H1 (cell line): ENCODE results near the gene CAMTA1. TPM values are rescaled to one million over a fixed set of nuclear protein-coding genes. Genes with fewer than 3 reads are reported as not detected.

Source experiments
- CTBP2 ChIP-seq: IDR thresholded peaks from 2 replicates; pipeline ENCODE4 v1.7.0; 2011; ENCODE audit warnings: borderline replicate concordance, mild to moderate bottlenecking, moderate library complexity, mixed read lengths, low read length; ENCODE audit not compliant: insufficient read depth, insufficient read length
- KDM1A ChIP-seq: fragments of 200-600, 300-600 bp; sonication (generic); IDR thresholded peaks from 2 replicates; pipeline ENCODE4 v1.7.1; 2016; ENCODE audit warnings: mild to moderate bottlenecking, low read length, borderline replicate concordance
- RAD21 ChIP-seq, 2 experiments: IDR thresholded peaks in 1 of 2; conservative IDR thresholded peaks in 1 of 2; 2 replicates each; pipeline ENCODE4 v1.6.1; 2011; ENCODE audit warnings: low read depth in 2 of 2, low read length in 2 of 2, improper control_type of control experiment in 1 of 2, inconsistent platforms in 1 of 2, mild to moderate bottlenecking in 1 of 2, moderate library complexity in 1 of 2
- SIX5 ChIP-seq: IDR thresholded peaks from 2 replicates; pipeline ENCODE4 v1.6.1; 2011; ENCODE audit warnings: mild to moderate bottlenecking, low read depth, low read length
- TAF1 ChIP-seq: IDR thresholded peaks from 2 replicates; pipeline ENCODE4 v1.6.1; 2011; ENCODE audit warnings: mild to moderate bottlenecking, low read depth, low read length
- YY1 ChIP-seq: IDR thresholded peaks from 2 replicates; pipeline ENCODE4 v1.6.1; 2011; ENCODE audit warnings: low read depth, mild to moderate bottlenecking, low read length
- polyA plus RNA-seq, 7 experiments: library from polyadenylated mRNA; depleted of rRNA in 3 of 7; stranded (reverse) in 5 of 7; unstranded in 2 of 7; fragments of >200 nt in 5 of 7; fragments of 200-250 nt in 2 of 7; gene quantifications; 1 replicate in 5 of 7; 2 replicates in 1 of 7; 4 replicates in 1 of 7; pipeline versions ENCODE4 v1.2.1 to v1.2.3, GENCODE V29; 2011 to 2013; ENCODE audit warnings: missing spikeins in 2 of 7, mixed read lengths in 2 of 7
- total RNA-seq: library from RNA; stranded (reverse); fragmentation: NEBNext Ultra II Directional; extraction: Animal tissue kit (Norgen Biotek cat#: 25700); gene quantifications from 2 replicates; pipeline ENCODE4 v1.2.1, GENCODE V29; 2021

The CAMTA1 gene
- total and polyA plus RNA-seq, 2 of the 8 experiments (the other 6 are each of a cell fraction or from before 2014, with no cell fraction given) = 65.0 to 119 TPM

DNA sequence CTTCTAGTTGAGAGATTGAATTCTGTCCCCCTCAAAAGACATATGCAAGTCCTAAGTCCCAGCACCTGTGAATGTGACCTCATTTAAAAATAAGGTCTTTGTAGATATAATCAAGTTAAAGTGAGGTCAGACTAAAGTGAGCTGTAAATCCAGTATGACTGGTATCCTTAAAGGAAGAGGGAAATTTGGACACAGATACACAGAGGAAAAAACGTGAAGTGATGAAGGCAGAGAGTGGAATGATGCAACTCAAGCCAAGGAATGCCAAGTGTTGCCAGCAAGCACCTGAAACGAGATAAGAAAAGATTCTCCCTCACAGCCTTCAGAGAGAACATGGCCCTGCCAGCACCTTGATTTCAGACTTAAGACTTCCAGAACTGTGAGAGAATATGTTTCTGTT lies 541.1 kb downstream of the CAMTA1 start (continued):
- no peak for TF ChIP-seq RAD21 (IDR thresholded peaks at IDR 0.05 in 1 of 2, conservative IDR thresholded peaks at IDR 0.05 in 1 of 2; ENCODE audit: low read depth in 2 of 2, low read length in 2 of 2)
- TF ChIP-seq CTBP2 = no peak
- TF ChIP-seq SIX5 = no peak
- TF ChIP-seq TAF1 = no peak
- TF ChIP-seq KDM1A = no peak
- TF ChIP-seq YY1 = no peak
